GM23248 (cell line): Measurements from ENCODE around the gene LRRC49. TPM values are rescaled to one million over a fixed set of nuclear protein-coding genes. Genes with fewer than 3 reads are reported as not detected.

Experiments
- DNase-seq: peaks from one replicate; pipeline ENCODE4 v3.0.0-alpha.2; 2015
- H2AFZ ChIP-seq: fragments of 200-600 bp; sonication (generic); 2 replicates; pipeline ENCODE4 v1.6.1; 2016; ENCODE audit warnings: antibody characterized with exemption
- H3F3A ChIP-seq: fragments of 200-600 bp; sonication (generic); 2 replicates; pipeline ENCODE4 v1.6.1; 2016; ENCODE audit warnings: mild to moderate bottlenecking, antibody characterized with exemption, mixed run types; ENCODE audit not compliant: insufficient read depth
- H3K27ac ChIP-seq: fragments of 200-600 bp; sonication (generic); 2 replicates; pipeline ENCODE4 v1.5.1; 2016; ENCODE audit warnings: mild to moderate bottlenecking
- H3K27me3 ChIP-seq: fragments of 200-600 bp; sonication (generic); replicated peaks from 2 replicates; pipeline ENCODE4 v1.6.1; 2016; ENCODE audit warnings: mild to moderate bottlenecking; ENCODE audit not compliant: insufficient read depth
- H3K36me3 ChIP-seq: fragments of 200-600 bp; sonication (generic); 2 replicates; pipeline ENCODE4 v1.6.1; 2016; ENCODE audit warnings: low read depth, mild to moderate bottlenecking
- H3K4me1 ChIP-seq: fragments of 200-600 bp; sonication (generic); 2 replicates; pipeline ENCODE4 v1.6.1; 2016; ENCODE audit warnings: mild to moderate bottlenecking; ENCODE audit not compliant: insufficient read depth
- H3K4me2 ChIP-seq: fragments of 200-600 bp; sonication (generic); one replicate; pipeline ENCODE4 v1.6.1; 2016; ENCODE audit warnings: mild to moderate bottlenecking; ENCODE audit not compliant: unreplicated experiment
- H3K4me3 ChIP-seq: fragments of 200-600 bp; sonication (generic); 2 replicates; pipeline ENCODE4 v1.5.1; 2016; ENCODE audit warnings: mild to moderate bottlenecking
- H3K79me2 ChIP-seq: fragments of 200-600 bp; sonication (generic); 2 replicates; pipeline ENCODE4 v1.6.1; 2016; ENCODE audit warnings: mild to moderate bottlenecking; ENCODE audit not compliant: insufficient read depth
- H3K9ac ChIP-seq: fragments of 200-600 bp; sonication (generic); 2 replicates; pipeline ENCODE4 v1.6.1; 2016; ENCODE audit warnings: mild to moderate bottlenecking
- H3K9me2 ChIP-seq: fragments of 200-600 bp; sonication (generic); 2 replicates; pipeline ENCODE4 v1.6.1; 2016; ENCODE audit warnings: mixed run types, mild to moderate bottlenecking, moderate library complexity; ENCODE audit not compliant: insufficient read depth
- H3K9me3 ChIP-seq: fragments of 200-600 bp; sonication (generic); one replicate; pipeline ENCODE4 v1.6.1; 2017; ENCODE audit warnings: low read depth
- H4K20me1 ChIP-seq: fragments of 200-600 bp; sonication (generic); 2 replicates; pipeline ENCODE4 v1.6.0; 2016; ENCODE audit not compliant: insufficient read depth
- EZH2 ChIP-seq: fragments of 200-600 bp; sonication (generic); IDR thresholded peaks from 2 replicates; pipeline ENCODE4 v1.6.1; 2018; ENCODE audit warnings: antibody characterized with exemption, mild to moderate bottlenecking; ENCODE audit not compliant: insufficient read depth, poor library complexity, severe bottlenecking
- EZH2phosphoT487 ChIP-seq: fragments of 200-600 bp; sonication (generic); IDR thresholded peaks from 2 replicates; pipeline ENCODE4 v1.6.1; 2018; ENCODE audit warnings: antibody characterized with exemption, moderate library complexity, mild to moderate bottlenecking, low read depth; ENCODE audit not compliant: insufficient read depth
- WGBS, 2 experiments: methylation state at CpG; one replicate each; pipeline ENCODE4 v1.1.6; 2015 to 2017; ENCODE audit warnings: low lambda C conversion rate in 2 of 2, low coverage in 1 of 2; ENCODE audit errors: missing lambda C conversion rate in 2 of 2; 5-methylcytosine and 5-hydroxymethylcytosine counted together
- in situ Hi-C: fragments of 300-500 bp; cut with MboI; formaldehyde crosslinking; loops from 2 replicates; pipeline ENCODE4 v1.15.0; 2020
- polyA plus RNA-seq: library from polyadenylated mRNA; unstranded; fragments of >200 nt; fragmentation: Nextera tagmentation; extraction: Ambion mirVana; gene quantifications from 2 replicates; pipeline ENCODE4 v1.2.1, GENCODE V29; 2016
- total RNA-seq: library from RNA; depleted of rRNA; stranded (reverse); fragments of >200 nt; shearing (Covaris generic); gene quantifications from 2 replicates; pipeline ENCODE4 v1.2.3, GENCODE V29; 2014

The LRRC49 gene
- total and polyA plus RNA-seq, 2 experiments from 2014 or later, result 7.6 to 10.3 TPM

- no peak overlapping the region for H3K4me3 ChIP-seq
- no peaks in the 10 kb centered on the region for H3K9me3 ChIP-seq
- no peaks in the 10 kb centered on the region for H3K9me2 ChIP-seq
- no peak for TF ChIP-seq EZH2
- no peak for TF ChIP-seq EZH2phosphoT487
- H3K79me2 ChIP-seq, result no peaks in the 10 kb centered on the region
- no peaks in the 10 kb centered on the region for H3K27me3 ChIP-seq
- peak overlapping the region; percentile 95 for H3K27ac ChIP-seq
- peak; percentile 76 for DNase-seq
- H3K4me2 ChIP-seq, result peak overlapping the region; percentile 11
- in situ Hi-C loops, result no loop called here
- H3K9ac ChIP-seq, result no peak overlapping the region
- peaks cover 5% of the 10 kb centered on the region; the same call in 1 of the 2 replicates for H3K36me3 ChIP-seq
- WGBS, 2 experiments, result 100% methylated on average over 2 of the region's 2 CpGs
- H3K4me1 ChIP-seq, result peaks cover 69% of the 10 kb centered on the region
- H2AFZ ChIP-seq, result no peak overlapping the region
- H4K20me1 ChIP-seq, result no peaks in the 10 kb centered on the region
- peaks cover 48% of the 10 kb centered on the region for H3F3A ChIP-seq
Measured at GRCh38 chr15:71052356-71052755, 159.7 kb downstream of the LRRC49 start.

DNA sequence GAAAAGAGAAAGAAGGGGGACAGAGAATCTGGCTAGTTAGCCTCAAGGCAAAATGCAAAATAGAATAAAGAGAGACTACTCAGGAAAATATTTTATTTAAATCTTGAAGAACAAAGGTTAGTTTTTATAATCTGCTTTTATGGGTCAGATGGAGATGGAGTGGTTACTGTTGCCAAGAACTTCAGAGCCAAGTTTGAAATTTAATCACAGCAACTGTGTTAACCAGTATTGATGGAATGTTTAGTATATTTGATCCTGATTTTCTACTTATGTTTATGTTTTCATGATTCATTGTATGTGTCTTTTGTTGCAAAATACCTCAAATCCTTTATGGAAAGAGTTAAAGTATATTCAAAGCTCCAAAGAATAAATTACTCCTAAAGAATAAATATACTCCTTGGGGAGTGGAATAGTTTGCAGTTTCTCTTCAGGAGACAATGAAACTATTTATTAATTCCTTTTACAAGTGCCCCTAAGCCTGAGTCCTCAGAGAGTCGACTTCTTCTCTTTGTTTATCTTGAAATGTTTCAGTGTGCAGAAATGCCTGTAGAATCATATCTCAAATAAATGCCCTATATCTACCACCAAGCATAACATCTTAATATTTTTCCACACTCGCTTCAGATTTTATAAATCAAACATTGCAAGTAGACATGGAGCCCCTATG lies 161.8 kb downstream of the LRRC49 start:
- no peaks in the 10 kb centered on the region for H3K79me2 ChIP-seq
- no peak overlapping the region for H2AFZ ChIP-seq
- WGBS, 2 experiments, result 91 to 92% methylated on average over 2 of the region's 2 CpGs
- H3K9me2 ChIP-seq, result no peaks in the 10 kb centered on the region
- H3K4me3 ChIP-seq, result no peak overlapping the region
- H3K4me1 ChIP-seq, result peaks cover 56% of the 10 kb centered on the region
- peaks cover 39% of the 10 kb centered on the region for H3F3A ChIP-seq
- peak overlapping the region; percentile 15; the same call in 1 of the 2 replicates for H3K9ac ChIP-seq
- H3K36me3 ChIP-seq, result peaks cover 7% of the 10 kb centered on the region; the same call in 1 of the 2 replicates
- in situ Hi-C loops, result no loop called here
- H4K20me1 ChIP-seq, result no peaks in the 10 kb centered on the region
- H3K27me3 ChIP-seq, result no peaks in the 10 kb centered on the region
- H3K4me2 ChIP-seq, result peak overlapping the region; percentile 41
- H3K27ac ChIP-seq, result peak overlapping the region; percentile 22
- no peaks in the 10 kb centered on the region for H3K9me3 ChIP-seq
- TF ChIP-seq EZH2 (no peak), EZH2phosphoT487 (no peak)
- no peak for DNase-seq

DNA sequence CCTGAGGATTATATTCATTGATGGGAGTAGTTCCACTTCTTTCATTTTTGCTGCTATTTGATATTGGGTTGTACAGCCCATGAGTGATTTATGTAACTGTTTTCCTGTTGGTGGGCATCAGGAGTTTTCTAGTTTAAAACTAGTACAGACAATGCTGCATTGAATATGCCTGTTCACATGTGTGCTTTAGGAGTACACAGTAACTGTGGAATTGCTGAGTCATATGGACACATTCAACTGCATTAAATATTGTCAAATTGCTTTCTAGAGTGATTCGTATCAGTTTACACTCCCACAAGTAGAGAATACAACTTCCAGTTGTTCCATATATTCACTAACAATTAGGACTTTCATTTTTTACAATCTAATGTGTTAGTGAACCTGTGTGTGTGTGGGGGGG lies 162.8 kb downstream of the LRRC49 start:
- H3K27ac ChIP-seq, result peak overlapping the region; percentile 11; the same call in 1 of the 2 replicates
- H4K20me1 ChIP-seq, result no peaks in the 10 kb centered on the region
- H3F3A ChIP-seq, result peaks cover 30% of the 10 kb centered on the region
- peaks cover 7% of the 10 kb centered on the region; the same call in 1 of the 2 replicates for H3K36me3 ChIP-seq
- H3K9me3 ChIP-seq, result no peaks in the 10 kb centered on the region
- H3K4me3 ChIP-seq, result no peak overlapping the region
- H3K79me2 ChIP-seq, result no peaks in the 10 kb centered on the region
- in situ Hi-C loops, result no loop called here
- H3K4me2 ChIP-seq, result no peak overlapping the region
- DNase-seq, result peak; percentile 71
- H2AFZ ChIP-seq, result no peak overlapping the region
- H3K9ac ChIP-seq, result no peak overlapping the region
- TF ChIP-seq EZH2phosphoT487 (no peak), EZH2 (no peak)
- 59 to 84% methylated on average over 1 of the region's 1 CpG for WGBS, 2 experiments
- peaks cover 46% of the 10 kb centered on the region for H3K4me1 ChIP-seq
- H3K27me3 ChIP-seq, result no peaks in the 10 kb centered on the region
- no peaks in the 10 kb centered on the region; the same call in 1 of the 2 replicates for H3K9me2 ChIP-seq

- in situ Hi-C loops, result no loop called here
- no peak overlapping the region for H3K9ac ChIP-seq
- no peak overlapping the region for H2AFZ ChIP-seq
- H4K20me1 ChIP-seq, result no peaks in the 10 kb centered on the region
- TF ChIP-seq EZH2phosphoT487, result no peak
- TF ChIP-seq EZH2, result no peak
- H3K27ac ChIP-seq, result no peak overlapping the region
- no peak for DNase-seq
- H3K79me2 ChIP-seq, result no peaks in the 10 kb centered on the region
- peaks cover 7% of the 10 kb centered on the region; the same call in 1 of the 2 replicates for H3K36me3 ChIP-seq
- no peak overlapping the region for H3K4me3 ChIP-seq
- H3K27me3 ChIP-seq, result no peaks in the 10 kb centered on the region
- no peak overlapping the region for H3K4me2 ChIP-seq
- no peaks in the 10 kb centered on the region; the same call in 1 of the 2 replicates for H3K9me2 ChIP-seq
- peaks cover 48% of the 10 kb centered on the region for H3K4me1 ChIP-seq
- peaks cover 31% of the 10 kb centered on the region for H3F3A ChIP-seq
- H3K9me3 ChIP-seq, result no peaks in the 10 kb centered on the region
Measured at GRCh38 chr15:71056111-71056510, 163.5 kb downstream of the LRRC49 start.
